Inferior parietal cortex (tissue), 1 donor: Measurements from ENCODE around the gene KLHL25.
"Not testable (repeated sequence)": the region's sequence is repeated elsewhere in the genome, so short reads cannot be mapped to it uniquely, and the experiment has no call there.

Source experiments
- DNase-seq: peaks from one replicate; pipeline ENCODE4 v3.0.0-alpha.2; 2016; ENCODE audit errors: extremely low spot score

KLHL25 gene

GRCh38 chr15:85804481-85805170 lies 9.9 kb upstream of the KLHL25 start:
- DNase-seq: no peak

- not testable (repeated sequence) for DNase-seq
These were observed 7.9 kb upstream of the KLHL25 start for GRCh38 chr15:85802617-85803016.

- no peak for DNase-seq
These were observed 5.9 kb upstream of the KLHL25 start for GRCh38 chr15:85800478-85801123.

GRCh38 chr15:85796371-85796770 lies 1.6 kb upstream of the KLHL25 start:
- DNase-seq: not testable (repeated sequence)

- DNase-seq: no peak
These were observed 896 bp upstream of the KLHL25 start for GRCh38 chr15:85795337-85796305.

GRCh38 chr15:85793641-85794597 lies 806 bp downstream of the KLHL25 start:
- no peak for DNase-seq

GRCh38 chr15:85792912-85793590 lies 1.7 kb downstream of the KLHL25 start:
- DNase-seq: no peak

- no peak for DNase-seq
These were observed 2.5 kb downstream of the KLHL25 start for GRCh38 chr15:85792102-85792731.

- no peak for DNase-seq
These were observed 5.2 kb downstream of the KLHL25 start for GRCh38 chr15:85789496-85789875.

- DNase-seq: no peak
These were observed 5.8 kb downstream of the KLHL25 start for GRCh38 chr15:85788771-85789495.

- no peak for DNase-seq
These were observed 8.0 kb downstream of the KLHL25 start for GRCh38 chr15:85786781-85787114.

- no peak for DNase-seq
These were observed 8.6 kb downstream of the KLHL25 start for GRCh38 chr15:85785887-85786780.

- no peak for DNase-seq
These were observed 12.7 kb downstream of the KLHL25 start for GRCh38 chr15:85782064-85782463.

GRCh38 chr15:85781099-85781498 lies 13.6 kb downstream of the KLHL25 start:
- DNase-seq: no peak

GRCh38 chr15:85780225-85780985 lies 14.3 kb downstream of the KLHL25 start:
- no peak for DNase-seq

GRCh38 chr15:85779249-85779648 lies 15.5 kb downstream of the KLHL25 start:
- DNase-seq: no peak

GRCh38 chr15:85778107-85778776 lies 16.5 kb downstream of the KLHL25 start:
- DNase-seq: no peak
